Activated CD4-positive, alpha-beta T cell treated with anti-CD3 and anti-CD28 coated beads, Interleukin-2, amount 50 U/mL, for 48 hours (primary cell): ENCODE measurements around the gene INO80B.
"Not testable (repeated sequence)": the region's sequence is repeated elsewhere in the genome, so short reads cannot be mapped to it uniquely, and the experiment has no call there.

Experiments used
- DNase-seq, 2 experiments: peaks; one replicate each; pipeline ENCODE4 v3.0.0-alpha.2; 2020

The INO80B gene

GRCh38 chr2:74426181-74426758 lies 28.6 kb upstream of the INO80B start:
- DNase-seq: no peak

- no peak for DNase-seq
Measured at GRCh38 chr2:74427551-74427950, 27.3 kb upstream of the INO80B start.

- DNase-seq: no peak
Measured at GRCh38 chr2:74428675-74429074, 26.2 kb upstream of the INO80B start.

- no peak for DNase-seq
Measured at GRCh38 chr2:74429487-74430451, 25.1 kb upstream of the INO80B start.

GRCh38 chr2:74430502-74430901 lies 24.4 kb upstream of the INO80B start:
- DNase-seq: no peak

GRCh38 chr2:74436111-74436805 lies 18.6 kb upstream of the INO80B start:
- DNase-seq: no peak

GRCh38 chr2:74436848-74437695 lies 17.8 kb upstream of the INO80B start:
- no peak for DNase-seq

- DNase-seq: no peak
Measured at GRCh38 chr2:74438248-74438647, 16.6 kb upstream of the INO80B start.

GRCh38 chr2:74439373-74439772 lies 15.5 kb upstream of the INO80B start:
- no peak for DNase-seq

- no peak for DNase-seq
Measured at GRCh38 chr2:74439803-74440377, 15.0 kb upstream of the INO80B start.

GRCh38 chr2:74440378-74441169 lies 14.3 kb upstream of the INO80B start:
- peak; percentile 61 to 66 for DNase-seq

- no peak for DNase-seq
Measured at GRCh38 chr2:74441170-74441689, 13.7 kb upstream of the INO80B start.

- DNase-seq: peak; percentile 27 to 40
Measured at GRCh38 chr2:74441690-74442482, 13.0 kb upstream of the INO80B start, which contains the start of gene RTKN. Gene RTKN (minus strand): TSS chr2:74441937. CDS start chr2:74441816, 121 bp downstream.

GRCh38 chr2:74442483-74443297 lies 12.2 kb upstream of the INO80B start:
- DNase-seq: not testable (repeated sequence)

- DNase-seq: no peak
Measured at GRCh38 chr2:74444498-74445318, 10.2 kb upstream of the INO80B start.

GRCh38 chr2:74447230-74447999 lies 7.5 kb upstream of the INO80B start:
- DNase-seq: no peak

GRCh38 chr2:74448771-74449170 lies 6.1 kb upstream of the INO80B start:
- DNase-seq: no peak
